K562 (cell line): ENCODE data around the gene CCDC175. TPM values are rescaled to one million over a fixed set of nuclear protein-coding genes. Genes with fewer than 3 reads are reported as not detected.

Source experiments
- ATAC-seq: fragments of 200-7000 bp; cut with Tn5 transposase; 3 replicates; pipeline ENCODE4 v1.9.1; 2020; ENCODE audit warnings: moderate library complexity
- BruUV-seq: library from RNA; stranded (reverse); fragments of 400-500 nt; replicated peaks from 2 replicates; lab custom pipeline; 2021; lab: Mats Ljungman, UMichigan
- CTCF ChIA-PET: fragments of 300-600 bp; formaldehyde crosslinking; extraction: SDS; loops from one replicate; lab custom pipeline; 2021; ENCODE audit warnings: low intra/inter-chr PET ratio; lab: Yijun Ruan, JAX
- POLR2A ChIA-PET: fragments of 300-600, 350-650 bp; sonication (Branson Sonifier 250); formaldehyde crosslinking; extraction: SDS; loops from one replicate; lab custom pipeline; 2021; ENCODE audit warnings: antibody characterized with exemption, inconsistent platforms; lab: Yijun Ruan, JAX
- DNase-seq, 4 experiments: peaks; one replicate each; pipeline versions ENCODE4 v3.0.0 to v3.0.0-alpha.2; 2011 to 2018; ENCODE audit warnings: low spot score in 3 of 4, mixed read lengths in 3 of 4; ENCODE audit errors: extremely low read depth in 1 of 4
- FAIRE-seq: peaks from 2 replicates; lab custom pipeline; 2011; peaks lifted over from hg19 to GRCh38; lab: Jason Lieb, UNC
- H2AFZ ChIP-seq: 2 replicates; pipeline ENCODE4 v1.6.0; 2011; ENCODE audit warnings: low read depth, low read length, control low read depth, inconsistent platforms
- H3K27ac ChIP-seq: fragments of 200-600 bp; 3 replicates; pipeline ENCODE4 v1.8.0; 2011; ENCODE audit warnings: low read depth, mild to moderate bottlenecking, control low read depth, inconsistent platforms, low read length, moderate library complexity, mixed read lengths; ENCODE audit errors: extremely low read depth
- H3K27me3 ChIP-seq, 2 experiments: fragments of 300-600 bp in 1 of 2; 2 replicates in 1 of 2; 3 replicates in 1 of 2; pipeline versions ENCODE4 v1.6.0 to v1.8.0; 2011; ENCODE audit warnings: inconsistent platforms in 2 of 2, low read length in 2 of 2, mild to moderate bottlenecking in 1 of 2, mixed read lengths in 1 of 2, moderate library complexity in 1 of 2; ENCODE audit not compliant: control insufficient read depth in 2 of 2, insufficient read depth in 2 of 2
- H3K36me3 ChIP-seq: fragments of 300-600 bp; 3 replicates; pipeline ENCODE4 v1.8.0; 2011; ENCODE audit warnings: mild to moderate bottlenecking, low read length, inconsistent platforms; ENCODE audit not compliant: control insufficient read depth, insufficient read depth
- H3K4me1 ChIP-seq, 2 experiments: fragments of 200-600 bp in 1 of 2; replicated peaks in 1 of 2; 2 replicates in 1 of 2; 3 replicates in 1 of 2; pipeline versions ENCODE4 v1.5.1 to v1.8.0; 2011; ENCODE audit warnings: inconsistent platforms in 2 of 2, low read length in 2 of 2, mild to moderate bottlenecking in 1 of 2, mixed read lengths in 1 of 2, moderate library complexity in 1 of 2; ENCODE audit not compliant: control insufficient read depth in 2 of 2, insufficient read depth in 2 of 2
- H3K4me2 ChIP-seq: 2 replicates; pipeline ENCODE4 v1.6.1; 2011; ENCODE audit warnings: low read length, control low read depth, inconsistent platforms, mixed read lengths; ENCODE audit not compliant: insufficient read depth
- H3K4me3 ChIP-seq: fragments of 200-600 bp; sonication (generic), shearing (Covaris generic); 2 replicates; pipeline ENCODE4 v1.5.1; 2016; ENCODE audit warnings: control low read depth, inconsistent platforms
- H3K79me2 ChIP-seq: fragments of 200-600 bp; 3 replicates; pipeline ENCODE4 v1.8.0; 2011; ENCODE audit warnings: low read length, inconsistent platforms; ENCODE audit not compliant: control insufficient read depth, insufficient read depth
- H3K9ac ChIP-seq, 2 experiments: 2 replicates each; pipeline versions ENCODE4 v1.6.0 to v1.6.1; 2011; ENCODE audit warnings: low read depth in 2 of 2, low read length in 2 of 2, control low read depth in 1 of 2, inconsistent platforms in 1 of 2, mild to moderate bottlenecking in 1 of 2, mixed read lengths in 1 of 2; ENCODE audit not compliant: insufficient read depth in 1 of 2
- H3K9me1 ChIP-seq: one replicate; pipeline ENCODE4 v1.6.0; 2011; ENCODE audit warnings: inconsistent platforms, mild to moderate bottlenecking, low read length, moderate library complexity; ENCODE audit not compliant: control insufficient read depth, insufficient read depth
- H3K9me3 ChIP-seq: replicated peaks from 2 replicates; pipeline ENCODE4 v1.5.1; 2011; ENCODE audit warnings: low read depth, low read length, inconsistent platforms; ENCODE audit not compliant: control insufficient read depth, insufficient read depth
- H4K20me1 ChIP-seq: replicated peaks from 2 replicates; pipeline ENCODE4 v1.6.1; 2011; ENCODE audit warnings: low read length, inconsistent platforms, mixed read lengths; ENCODE audit not compliant: control insufficient read depth, insufficient read depth
- CBFB ChIP-seq: sonication (generic); formaldehyde crosslinking; IDR thresholded peaks from 2 replicates; pipeline ENCODE4 v1.4.0; 2020; ENCODE audit warnings: mild to moderate bottlenecking, missing genetic modification reagents
- CBX1 ChIP-seq: sonication (generic); IDR thresholded peaks from 2 replicates; pipeline ENCODE4 v1.6.1; 2016; ENCODE audit warnings: antibody characterized with exemption, low read depth, mild to moderate bottlenecking
- FOXJ3 ChIP-seq: sonication (generic); formaldehyde crosslinking; IDR thresholded peaks from 2 replicates; pipeline ENCODE4 v1.4.0; 2020; ENCODE audit warnings: mild to moderate bottlenecking, missing genetic modification reagents
- KAT7 ChIP-seq: sonication (generic); formaldehyde crosslinking; IDR thresholded peaks from 2 replicates; pipeline ENCODE4 v1.8.0; 2022; ENCODE audit warnings: missing genetic modification reagents, mild to moderate bottlenecking, borderline replicate concordance
- RBM14 ChIP-seq: fragments of 200-400 bp; formaldehyde crosslinking; IDR thresholded peaks from 2 replicates; pipeline ENCODE4 v1.6.1; 2018; ENCODE audit warnings: low read depth, mild to moderate bottlenecking, low read length, moderate library complexity, borderline replicate concordance; ENCODE audit not compliant: insufficient read depth
- RBM39 ChIP-seq: fragments of 200-400 bp; formaldehyde crosslinking; optimal IDR thresholded peaks from 2 replicates; pipeline ENCODE3; 2018; ENCODE audit warnings: low read depth, low read length
- SMARCB1 ChIP-seq: IDR thresholded peaks from 2 replicates; pipeline ENCODE4 v1.6.1; 2011; ENCODE audit warnings: improper control_type of control experiment, low read depth; ENCODE audit not compliant: insufficient read length
- TRIM25 ChIP-seq: fragments of 450-650 bp; IDR thresholded peaks from 2 replicates; pipeline ENCODE4 v1.7.0; 2016; ENCODE audit warnings: borderline replicate concordance
- ZNF212 ChIP-seq: fragments of 450-650 bp; formaldehyde crosslinking; IDR thresholded peaks from 2 replicates; pipeline ENCODE4 v1.4.0; 2020; ENCODE audit warnings: mild to moderate bottlenecking
- ZNF316 ChIP-seq: fragments of 450-650 bp; IDR thresholded peaks from 2 replicates; pipeline ENCODE4 v1.6.1; 2016
- ZNF586 ChIP-seq: fragments of 450-650 bp; formaldehyde crosslinking; conservative IDR thresholded peaks from 2 replicates; pipeline ENCODE4 v1.4.0; 2020; ENCODE audit warnings: mild to moderate bottlenecking, moderate library complexity
- WGBS: fragments of 100-300 bp; shearing (Covaris generic); methylation state at CpG from one replicate; pipeline ENCODE4 v1.1.6; 2016; ENCODE audit warnings: low coverage, mixed read lengths; ENCODE audit not compliant: insufficient coverage; ENCODE audit errors: missing lambda C conversion rate; 5-methylcytosine and 5-hydroxymethylcytosine counted together
- in situ Hi-C: fragments of 300-500 bp; cut with MboI; formaldehyde crosslinking; loops from 4 replicates; pipeline ENCODE4 v1.15.0; 2018; ENCODE audit warnings: inconsistent platforms, mixed read lengths
- intact Hi-C: fragments of 100-400 bp; cut with micrococcal nuclease; formaldehyde crosslinking; loops from 2 replicates; pipeline ENCODE4 v1.14.2; 2022
- polyA plus RNA-seq, 8 experiments: library from polyadenylated mRNA; depleted of rRNA in 4 of 8; stranded (reverse) in 5 of 8; unstranded in 3 of 8; fragments of >200 nt; fragmentation: Nextera tagmentation in 2 of 8; fragmentation: Illumina TruSeq in 1 of 8; extraction: Ambion mirVana in 2 of 8; extraction: Trizol in 1 of 8; gene quantifications; 2 replicates each; pipeline versions ENCODE4 v1.2.1 to v1.2.3, GENCODE V29; 2011 to 2014; ENCODE audit warnings: inconsistent platforms in 1 of 8, missing spikeins in 1 of 8
- total RNA-seq, 7 experiments: library from RNA; depleted of rRNA in 6 of 7; stranded (reverse); fragments of >200 nt in 6 of 7; fragmentation: Illumina TruSeq in 2 of 7; extraction: Trizol in 2 of 7; gene quantifications; 2 replicates each; pipeline versions ENCODE4 v1.2.1 to v1.2.3, GENCODE V29; 2011 to 2021; ENCODE audit warnings: low replicate concordance in 1 of 7
- TF ChIP-seq, protein P1 (sequence below): fragments of 250-450 bp; sonication (Bioruptor Pico); IDR thresholded peaks from 2 replicates; pipeline ENCODE4 v1.5.0; 2021; ENCODE audit warnings: mild to moderate bottlenecking, moderate library complexity
- TF ChIP-seq, protein P2 (sequence below): fragments of 250-450 bp; sonication (Bioruptor Pico); IDR thresholded peaks from 2 replicates; pipeline ENCODE4 v1.8.0; 2022; ENCODE audit warnings: moderate library complexity, mild to moderate bottlenecking, inconsistent platforms

Gene CCDC175
- total and polyA plus RNA-seq, 9 of the 15 experiments (the other 6 are each of a cell fraction or from before 2014, with no cell fraction given), result not detected

DNA sequence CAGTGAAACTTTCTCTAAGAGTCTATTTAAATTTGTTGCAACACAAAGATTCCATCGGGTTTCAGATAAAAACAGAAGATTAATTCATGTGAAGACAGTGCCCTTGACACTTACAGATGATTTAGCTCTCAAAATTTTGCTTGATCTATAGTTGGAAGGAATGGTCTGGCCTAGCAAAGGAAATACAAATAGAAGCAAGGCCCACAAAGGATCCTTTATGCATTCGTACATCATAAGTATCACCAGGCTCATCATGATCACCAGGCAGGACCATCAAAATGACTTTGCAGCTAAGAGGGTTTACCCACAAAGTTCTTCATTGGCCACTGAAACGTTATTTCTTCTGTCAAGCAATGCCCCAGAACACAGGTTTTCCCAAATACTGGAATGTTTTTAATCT, 67.5 kb downstream of the CCDC175 start (continued):
- TF ChIP-seq, protein P1, sequence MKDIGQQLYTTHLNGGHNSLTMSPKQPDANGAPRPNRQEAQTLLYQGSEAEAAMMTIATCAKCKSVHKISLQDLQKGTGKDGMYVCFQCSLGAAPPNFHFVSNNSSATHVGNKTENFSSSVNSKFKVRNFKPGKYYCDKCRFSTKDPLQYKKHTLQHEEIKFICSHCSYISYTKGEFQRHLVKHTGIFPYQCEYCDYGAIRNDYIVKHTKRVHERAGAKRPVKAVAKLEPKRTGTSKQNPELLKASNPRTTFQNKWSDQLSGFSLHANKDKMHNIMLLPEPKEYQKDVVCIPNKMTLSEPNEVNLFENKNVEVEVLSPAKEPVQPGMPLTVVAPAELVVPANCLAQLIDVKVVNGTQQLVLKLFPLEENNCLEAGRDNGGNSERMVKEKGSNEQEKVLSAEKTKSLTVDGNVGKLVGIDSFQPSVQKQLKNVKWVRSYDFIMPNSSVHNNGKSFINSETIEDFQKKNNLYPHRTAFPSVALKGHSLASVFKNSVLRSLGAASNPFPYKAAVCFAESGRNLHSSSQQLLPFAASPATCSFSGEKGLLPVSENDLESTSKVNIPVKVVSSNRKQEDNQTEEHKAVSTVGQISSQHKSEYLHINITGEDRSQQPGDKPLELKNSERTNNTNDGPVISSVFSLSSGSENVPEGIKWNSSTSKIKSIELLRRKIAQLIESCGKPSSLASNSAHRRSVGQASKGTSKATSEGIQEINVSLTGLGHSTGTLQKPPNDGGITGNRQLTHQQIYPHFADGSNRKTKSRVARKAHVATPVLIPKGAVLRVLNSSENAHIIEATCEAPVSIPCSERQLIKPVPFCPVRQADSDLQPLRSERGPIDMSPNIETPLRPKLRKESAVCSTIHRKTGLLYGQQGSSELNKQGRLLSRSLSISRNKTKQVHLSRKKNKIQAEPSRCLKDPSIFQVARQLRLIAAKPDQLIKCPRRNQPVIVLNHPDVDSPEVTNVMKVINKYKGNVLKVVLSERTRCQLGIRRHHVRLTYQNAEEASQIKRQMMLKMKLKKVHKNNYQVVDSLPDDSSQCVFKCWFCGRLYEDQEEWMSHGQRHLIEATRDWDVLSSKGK (CRISPR knock-in tag), result no peak
- no peak for TF ChIP-seq ZNF212 (CRISPR knock-in tag)

DNA sequence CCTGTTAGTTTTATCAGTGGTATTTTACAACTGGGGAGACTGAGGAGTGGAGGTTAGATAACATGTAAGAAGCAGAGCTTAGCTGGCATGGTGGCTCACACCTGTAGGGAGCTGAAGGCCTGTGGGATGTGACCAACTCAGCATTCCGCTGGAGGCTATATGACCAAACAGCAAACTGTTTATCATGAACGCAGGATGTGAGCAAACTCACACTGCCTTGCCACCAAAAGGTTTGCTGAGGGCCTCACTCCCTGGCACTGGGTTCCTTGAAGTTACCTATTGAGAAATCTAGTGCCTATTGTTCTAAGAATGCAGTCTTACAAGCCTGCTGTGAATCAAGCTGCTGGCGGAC, 68.9 kb downstream of the CCDC175 start:
- no peaks in the 10 kb centered on the region for H3K4me1 ChIP-seq
- H3K4me2 ChIP-seq, result no peak overlapping the region
- no peaks in the 10 kb centered on the region for H3K9me1 ChIP-seq
- ATAC-seq (no peak), DNase-seq (no peak), FAIRE-seq (no peak)
- H3K79me2 ChIP-seq, result no peaks in the 10 kb centered on the region
- BruUV-seq, result no TSS peak
- H3K36me3 ChIP-seq, result peaks cover 12% of the 10 kb centered on the region; the same call in 2 of the 3 replicates
- in situ Hi-C loops, result no loop called here
- H3K27ac ChIP-seq, result no peak overlapping the region
- ChIA-PET POLR2A (interaction anchor here (1.0 to 2.1 kb wide), 3 partner anchors 11 to 68 kb away, joined by 3 to 5 read pairs (median 3); partner anchors contain the start of genes JKAMP and L3HYPDH), CTCF (interaction anchor here (0.6 kb wide), 2 partner anchors 69 to 76 kb away, joined by 3 read pairs; partner anchors contain the start of gene CCDC175)
- H3K4me3 ChIP-seq, result no peak overlapping the region
- no peak overlapping the region for H3K9ac ChIP-seq
- intact Hi-C loops, result loop anchor here (1.0 to 10.0 kb wide), 2 partner anchors 69 to 677 kb away; partner anchors contain the start of gene CCDC175
- 93% methylated on average over 2 of the region's 3 CpGs for WGBS
- H3K9me3 ChIP-seq, result no peaks in the 10 kb centered on the region
- H2AFZ ChIP-seq, result no peak overlapping the region
- TF ChIP-seq SMARCB1 (no peak), CBX1 (no peak), TRIM25 (no peak), RBM14 (no peak), CBFB (no peak), RBM39 (no peak), ZNF316 (no peak), KAT7 (CRISPR knock-in tag) (no peak), ZNF586 (no peak), FOXJ3 (CRISPR knock-in tag) (no peak)
- TF ChIP-seq, protein P2, sequence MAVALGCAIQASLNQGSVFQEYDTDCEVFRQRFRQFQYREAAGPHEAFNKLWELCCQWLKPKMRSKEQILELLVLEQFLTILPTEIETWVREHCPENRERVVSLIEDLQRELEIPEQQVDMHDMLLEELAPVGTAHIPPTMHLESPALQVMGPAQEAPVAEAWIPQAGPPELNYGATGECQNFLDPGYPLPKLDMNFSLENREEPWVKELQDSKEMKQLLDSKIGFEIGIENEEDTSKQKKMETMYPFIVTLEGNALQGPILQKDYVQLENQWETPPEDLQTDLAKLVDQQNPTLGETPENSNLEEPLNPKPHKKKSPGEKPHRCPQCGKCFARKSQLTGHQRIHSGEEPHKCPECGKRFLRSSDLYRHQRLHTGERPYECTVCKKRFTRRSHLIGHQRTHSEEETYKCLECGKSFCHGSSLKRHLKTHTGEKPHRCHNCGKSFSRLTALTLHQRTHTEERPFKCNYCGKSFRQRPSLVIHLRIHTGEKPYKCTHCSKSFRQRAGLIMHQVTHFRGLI, result no peak
- H3K27me3 ChIP-seq, result no peaks in the 10 kb centered on the region
- no peaks in the 10 kb centered on the region for H4K20me1 ChIP-seq
